Neuronal stem cell (in vitro differentiated cells): Measurements from ENCODE around the gene DRICH1.

Source experiments
- DNase-seq: peaks from one replicate; pipeline ENCODE4 v3.0.0-alpha.2; 2013; ENCODE audit warnings: low spot score
- H2AFZ ChIP-seq: one replicate; pipeline ENCODE4 v1.6.1; 2013; ENCODE audit warnings: mild to moderate bottlenecking, low read length, inconsistent platforms
- H2AK5ac ChIP-seq: 2 replicates; pipeline ENCODE4 v1.6.1; 2013; ENCODE audit warnings: low read depth, mild to moderate bottlenecking, inconsistent platforms, low read length, moderate library complexity, mixed read lengths
- H2BK120ac ChIP-seq: 2 replicates; pipeline ENCODE4 v1.6.1; 2013; ENCODE audit warnings: low read depth, mild to moderate bottlenecking, inconsistent platforms, low read length, moderate library complexity, mixed read lengths
- H2BK12ac ChIP-seq: one replicate; pipeline ENCODE4 v1.6.1; 2013; ENCODE audit warnings: low read length, inconsistent platforms
- H2BK15ac ChIP-seq: 2 replicates; pipeline ENCODE4 v1.6.1; 2013; ENCODE audit warnings: mild to moderate bottlenecking, low read length, inconsistent platforms, mixed read lengths
- H2BK5ac ChIP-seq: one replicate; pipeline ENCODE4 v1.6.1; 2013; ENCODE audit warnings: inconsistent platforms, mild to moderate bottlenecking, low read length, moderate library complexity
- H3K14ac ChIP-seq: one replicate; pipeline ENCODE4 v1.6.1; 2013; ENCODE audit warnings: low read length, inconsistent platforms
- H3K18ac ChIP-seq: 2 replicates; pipeline ENCODE4 v1.6.1; 2013; ENCODE audit warnings: low read length, inconsistent platforms
- H3K23ac ChIP-seq: 2 replicates; pipeline ENCODE4 v1.6.1; 2013; ENCODE audit warnings: low read depth, mild to moderate bottlenecking, mixed read lengths, low read length, inconsistent platforms; ENCODE audit not compliant: poor library complexity
- H3K27ac ChIP-seq: replicated peaks from 3 replicates; pipeline ENCODE4 v1.5.1; 2013; ENCODE audit warnings: low read length, inconsistent platforms
- H3K27me3 ChIP-seq, 3 experiments: 2 replicates each; pipeline ENCODE4 v1.6.1; 2013; ENCODE audit warnings: low read length in 3 of 3, mild to moderate bottlenecking in 2 of 3, inconsistent platforms in 1 of 3, low read depth in 1 of 3, mixed read lengths in 1 of 3, moderate library complexity in 1 of 3; ENCODE audit not compliant: control insufficient read depth in 3 of 3, insufficient read depth in 3 of 3
- H3K36me3 ChIP-seq, 2 donors: replicated peaks in 1 of 2; 2 replicates each; pipeline ENCODE4 v1.6.1; 2013; ENCODE audit warnings: low read length in 2 of 2; ENCODE audit not compliant: control insufficient read depth in 2 of 2, insufficient read depth in 2 of 2
- H3K4ac ChIP-seq: 2 replicates; pipeline ENCODE4 v1.6.1; 2013; ENCODE audit warnings: inconsistent platforms, mild to moderate bottlenecking, low read length, moderate library complexity
- H3K4me1 ChIP-seq, 2 donors: 1 replicate in 1 of 2; 2 replicates in 1 of 2; pipeline ENCODE4 v1.6.1; 2013; ENCODE audit warnings: low read length in 2 of 2, low read depth in 1 of 2; ENCODE audit not compliant: control insufficient read depth in 2 of 2, insufficient read depth in 1 of 2
- H3K4me2 ChIP-seq: one replicate; pipeline ENCODE4 v1.6.1; 2013; ENCODE audit warnings: mild to moderate bottlenecking, low read length, inconsistent platforms; ENCODE audit not compliant: insufficient read depth, poor library complexity, severe bottlenecking
- H3K4me3 ChIP-seq, 2 donors: 2 replicates each; pipeline ENCODE4 v1.5.1; 2013; ENCODE audit warnings: low read length in 2 of 2, mild to moderate bottlenecking in 2 of 2, inconsistent platforms in 1 of 2, moderate library complexity in 1 of 2
- H3K79me1 ChIP-seq: one replicate; pipeline ENCODE4 v1.6.1; 2013; ENCODE audit warnings: low read depth, mild to moderate bottlenecking, inconsistent platforms, low read length, moderate library complexity
- H3K9ac ChIP-seq: one replicate; pipeline ENCODE4 v1.6.1; 2013; ENCODE audit warnings: mild to moderate bottlenecking, low read depth, low read length, inconsistent platforms; ENCODE audit not compliant: poor library complexity
- H3K9me3 ChIP-seq, 2 donors: replicated peaks in 1 of 2; 2 replicates each; pipeline versions ENCODE3 to v1.6.1; 2013; ENCODE audit warnings: low read length in 2 of 2, mild to moderate bottlenecking in 2 of 2, inconsistent platforms in 1 of 2, low read depth in 1 of 2, mixed read lengths in 1 of 2, moderate library complexity in 1 of 2; ENCODE audit not compliant: control insufficient read depth in 2 of 2, insufficient read depth in 1 of 2
- H4K8ac ChIP-seq: one replicate; pipeline ENCODE4 v1.6.1; 2013; ENCODE audit warnings: low read depth, mild to moderate bottlenecking, inconsistent platforms, low read length, moderate library complexity
- H4K91ac ChIP-seq: one replicate; pipeline ENCODE4 v1.6.1; 2013; ENCODE audit warnings: low read length, low read depth, mild to moderate bottlenecking, inconsistent platforms; ENCODE audit not compliant: poor library complexity
- whole genome bisulfite sequencing, 2 donors: extraction: QIAGEN DNeasy Blood & Tissue Kit; methylation state at CpG; one replicate each; pipeline ENCODE4 v1.1.7; 2013; ENCODE audit warnings: missing lambda C conversion rate in 2 of 2, mixed read lengths in 1 of 2; ENCODE audit not compliant: insufficient read length in 2 of 2, insufficient replicate concordance in 1 of 2; ENCODE audit errors: extremely low coverage in 2 of 2; 5-methylcytosine and 5-hydroxymethylcytosine counted together

The DRICH1 gene

DNA sequence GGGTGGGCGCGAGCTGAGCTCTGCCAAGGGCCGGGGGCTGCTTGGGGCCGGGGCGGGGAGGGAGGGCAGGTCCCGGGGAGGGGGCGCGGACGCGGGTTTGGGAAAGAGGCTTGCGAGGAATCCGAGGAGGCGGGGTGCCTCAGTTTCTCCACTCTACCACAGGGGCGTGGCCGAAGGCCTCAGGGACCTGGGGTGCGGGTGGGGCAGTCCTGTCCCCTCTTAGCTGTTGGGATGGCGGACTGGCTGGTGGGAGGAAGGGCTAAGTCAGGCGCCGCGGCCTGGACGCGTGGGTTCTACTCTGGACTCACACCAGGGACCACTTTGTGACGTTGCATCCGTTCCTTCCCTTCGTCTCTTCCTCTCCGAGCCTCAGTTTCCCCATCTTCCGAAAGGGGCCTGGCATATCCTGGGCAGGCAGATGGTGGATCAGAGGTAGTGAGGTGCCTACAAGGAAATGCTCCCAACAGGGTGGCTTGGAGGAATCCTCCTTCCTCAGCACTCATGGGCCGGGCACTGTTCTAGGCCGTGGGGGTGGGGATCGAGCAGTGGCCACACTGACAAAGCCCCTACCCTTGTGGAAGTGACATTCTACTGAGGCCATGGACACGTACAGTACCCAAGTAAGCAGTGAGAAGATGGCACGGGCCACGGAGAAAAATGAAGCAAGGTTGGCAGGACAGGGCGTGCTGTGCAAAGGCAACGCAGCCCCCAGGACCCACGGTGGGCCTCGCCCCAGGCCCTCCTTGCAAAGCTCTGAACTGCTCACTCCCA, 65.2 kb downstream of the DRICH1 start:
- Histone ChIP-seq H3K27me3 (peaks cover 0 to 16% (median 13%) of the 10 kb centered on the region in 3 experiments), H3K23ac (peak overlapping the region; percentile 83), H3K4me3 (peak overlapping the region; percentile 39 to 71), H3K27ac (no peak overlapping the region), H2AFZ (peak overlapping the region; percentile 97), H3K79me1 (no peaks in the 10 kb centered on the region), H4K8ac (no peak overlapping the region), H3K9me3 (no peaks in the 10 kb centered on the region), H2BK5ac (peak overlapping the region; percentile 75), H2BK15ac (peak overlapping the region; percentile 10), H3K4me1 (peaks cover 10 to 14% of the 10 kb centered on the region in 2 donors), H2AK5ac (peak overlapping the region; percentile 60), H3K14ac (peak overlapping the region; percentile 26), H4K91ac (no peak overlapping the region), H3K9ac (peak overlapping the region; percentile 30), H2BK120ac (peak overlapping the region; percentile 94), H2BK12ac (peak overlapping the region; percentile 94), H3K4me2 (peak overlapping the region; percentile 73), H3K36me3 (no peaks in the 10 kb centered on the region), H3K18ac (peak overlapping the region; percentile 65), H3K4ac (no peak overlapping the region)
- no CpG with 5 or more reads among the region's 37 CpGs for WGBS, 2 donors
- no peak for DNase-seq

DNA sequence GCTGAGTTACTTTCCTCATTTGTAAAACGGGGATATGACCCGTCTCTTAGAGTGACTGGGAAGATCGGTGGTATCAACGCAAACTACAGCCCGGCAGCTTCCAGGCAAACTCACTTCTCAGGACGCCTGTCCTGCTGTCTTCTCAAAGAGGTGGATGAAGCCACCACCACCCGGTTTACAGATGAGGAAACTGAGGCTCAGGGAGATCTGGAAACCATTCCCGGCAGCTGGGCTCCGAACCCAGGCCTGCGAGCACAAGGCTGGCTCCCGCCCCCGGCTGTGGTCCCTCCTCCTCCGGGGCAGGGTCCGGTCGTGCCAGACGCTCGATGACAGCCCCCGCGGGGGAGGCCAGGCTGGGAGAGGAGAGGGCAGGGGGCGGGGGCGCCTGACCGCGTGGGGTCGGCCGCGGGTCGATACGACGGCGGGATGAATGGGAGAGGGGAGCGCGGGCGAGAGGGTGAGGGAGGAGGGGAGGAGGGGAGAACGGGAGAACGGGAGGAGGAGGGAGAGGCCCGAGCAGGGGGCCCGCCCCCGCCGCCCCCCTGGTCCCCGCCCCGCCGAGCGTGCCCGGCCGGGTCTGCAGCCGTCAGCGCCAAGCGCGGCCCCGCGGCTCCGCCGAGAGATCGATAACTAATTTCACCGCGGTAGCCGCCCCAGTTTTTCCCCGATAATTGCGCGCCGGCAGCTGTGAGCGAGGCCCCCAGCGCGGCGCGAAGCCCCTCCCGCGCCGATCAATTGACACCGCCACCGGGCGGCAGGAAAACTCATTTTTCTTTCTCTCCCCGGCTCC, 66.0 kb downstream of the DRICH1 start:
- Histone ChIP-seq H3K9ac (no peak overlapping the region), H3K4me3 (peak overlapping the region; percentile 39 to 78), H3K4me1 (peaks cover 10 to 14% of the 10 kb centered on the region in 2 donors), H3K27ac (no peak overlapping the region), H3K27me3 (peaks cover 0 to 16% (median 13%) of the 10 kb centered on the region in 3 experiments), H3K23ac (no peak overlapping the region), H3K36me3 (no peaks in the 10 kb centered on the region), H2AK5ac (no peak overlapping the region), H2AFZ (peak overlapping the region; percentile 97), H2BK12ac (peak overlapping the region; percentile 98), H3K4me2 (peak overlapping the region; percentile 73), H3K79me1 (no peaks in the 10 kb centered on the region), H3K18ac (peak overlapping the region; percentile 92), H2BK15ac (peak overlapping the region; percentile 10), H3K9me3 (no peaks in the 10 kb centered on the region), H4K91ac (no peak overlapping the region), H3K14ac (no peak overlapping the region), H4K8ac (no peak overlapping the region), H2BK120ac (peak overlapping the region; percentile 94), H3K4ac (no peak overlapping the region), H2BK5ac (peak overlapping the region; percentile 54)
- peak; percentile 55 for DNase-seq
- WGBS, 2 donors = no CpG with 5 or more reads among the region's 73 CpGs

DNA sequence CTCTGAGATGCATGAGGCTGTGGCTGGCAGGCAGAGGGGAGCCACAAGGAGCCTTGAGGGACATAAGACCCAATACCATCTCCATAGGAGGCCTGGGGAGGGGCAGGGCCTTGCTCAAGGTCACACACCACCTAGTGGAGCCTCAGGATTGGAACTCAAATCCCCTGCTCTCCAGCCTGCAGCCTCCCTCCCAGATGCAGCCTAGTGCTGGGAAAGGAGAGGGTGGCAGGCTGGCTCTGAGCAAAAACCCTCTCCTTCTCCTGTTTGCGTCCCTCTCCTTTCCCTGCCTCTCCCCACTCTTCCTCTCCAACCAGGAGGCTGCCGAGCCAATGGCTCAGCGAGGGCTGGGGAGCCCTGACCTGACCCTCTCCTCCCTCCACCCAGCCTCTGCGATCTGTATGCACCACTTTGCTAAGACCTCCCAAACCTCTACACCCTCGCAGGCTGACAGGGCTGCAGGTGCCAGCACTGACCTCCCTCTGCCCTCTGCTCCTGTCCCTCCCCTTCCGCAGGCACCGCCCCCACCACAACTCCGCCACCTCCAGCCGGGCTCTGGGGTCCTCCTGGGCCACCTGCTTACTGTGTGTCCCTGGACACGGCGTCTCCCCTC, 66.7 kb downstream of the DRICH1 start:
- no peaks in the 10 kb centered on the region for H3K36me3 ChIP-seq
- no peak overlapping the region for H2BK12ac ChIP-seq
- peak overlapping the region; percentile 39 to 78 for H3K4me3 ChIP-seq
- H3K79me1 ChIP-seq = no peaks in the 10 kb centered on the region
- H3K4me2 ChIP-seq = peak overlapping the region; percentile 73
- no peak overlapping the region for H4K91ac ChIP-seq
- H3K18ac ChIP-seq = peak overlapping the region; percentile 71
- no CpG with 5 or more reads among the region's 11 CpGs for WGBS, 2 donors
- H4K8ac ChIP-seq = no peak overlapping the region
- no peak overlapping the region for H3K23ac ChIP-seq
- peak overlapping the region; percentile 54 for H2BK5ac ChIP-seq
- H3K27ac ChIP-seq = peak overlapping the region; percentile 12
- H3K9ac ChIP-seq = peak overlapping the region; percentile 21
- H3K27me3 ChIP-seq = peaks cover 0 to 16% (median 13%) of the 10 kb centered on the region in 3 experiments
- DNase-seq = peak; percentile 31
- no peak overlapping the region for H3K14ac ChIP-seq
- no peak overlapping the region for H2BK15ac ChIP-seq
- H3K4me1 ChIP-seq = peaks cover 10 to 14% of the 10 kb centered on the region in 2 donors
- H2AK5ac ChIP-seq = peak overlapping the region; percentile 88
- H2AFZ ChIP-seq = peak overlapping the region; percentile 97
- H3K9me3 ChIP-seq = no peaks in the 10 kb centered on the region
- H2BK120ac ChIP-seq = no peak overlapping the region
- no peak overlapping the region for H3K4ac ChIP-seq
